Stimulated activated memory B cell treated with anti-CD40 and anti-IgM and Interleukin-4, amounts not matched to agents 10 μg/mL and 1 μg/mL and 100 μg/mL, for 72 hours (primary cell): Measurements from ENCODE around the gene RPL37A.
"Not testable (repeated sequence)": the region's sequence is repeated elsewhere in the genome, so short reads cannot be mapped to it uniquely, and the experiment has no call there.

ENCODE experiments used
- ATAC-seq: fragments of 150-1000 bp; cut with Tn5 transposase; 2 replicates; pipeline ENCODE4 v1.10.0; 2021
- H3K27ac Mint-ChIP-seq: one replicate; pipeline ENCODE4 v1.8.0; 2022; ENCODE audit warnings: mild to moderate bottlenecking, mixed read lengths
- H3K27me3 Mint-ChIP-seq: one replicate; pipeline ENCODE4 v1.8.0; 2022; ENCODE audit warnings: mixed read lengths
- H3K36me3 Mint-ChIP-seq: one replicate; pipeline ENCODE4 v1.8.0; 2022; ENCODE audit warnings: mixed read lengths
- H3K4me1 Mint-ChIP-seq: one replicate; pipeline ENCODE4 v1.8.0; 2022; ENCODE audit warnings: mixed read lengths
- H3K4me3 Mint-ChIP-seq: one replicate; pipeline ENCODE4 v1.8.0; 2022; ENCODE audit warnings: mild to moderate bottlenecking, moderate library complexity, mixed read lengths
- H3K9me3 Mint-ChIP-seq: one replicate; pipeline ENCODE4 v1.8.0; 2022; ENCODE audit warnings: mixed read lengths

RPL37A gene

DNA sequence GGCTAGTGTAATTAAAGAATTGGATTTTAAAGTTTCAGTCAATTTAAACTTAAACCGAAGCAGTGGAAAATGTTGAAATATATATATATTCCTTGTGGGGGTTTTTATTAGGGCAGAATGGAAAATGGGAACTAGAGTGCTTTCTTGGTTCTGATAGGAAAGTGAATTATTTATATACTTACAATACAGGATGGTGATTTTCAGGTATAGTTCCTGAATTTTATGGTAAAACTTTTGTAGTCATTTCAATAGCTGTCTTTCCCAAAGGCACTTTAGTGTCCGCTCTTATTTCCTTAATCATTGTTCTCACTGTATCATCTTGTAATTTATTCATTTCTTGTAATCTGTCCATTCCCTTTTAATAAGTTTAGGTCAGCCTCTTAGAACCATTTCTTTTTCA is 1.9 kb downstream of the RPL37A start:
- Mint-ChIP-seq H3K4me1 (peaks cover 64% of the 10 kb centered on the region), H3K27ac (peak overlapping the region; percentile 97), H3K36me3 (peaks cover 67% of the 10 kb centered on the region), H3K4me3 (peak overlapping the region; percentile 90), H3K27me3 (no peaks in the 10 kb centered on the region), H3K9me3 (no peaks in the 10 kb centered on the region)
- no peak for ATAC-seq

DNA sequence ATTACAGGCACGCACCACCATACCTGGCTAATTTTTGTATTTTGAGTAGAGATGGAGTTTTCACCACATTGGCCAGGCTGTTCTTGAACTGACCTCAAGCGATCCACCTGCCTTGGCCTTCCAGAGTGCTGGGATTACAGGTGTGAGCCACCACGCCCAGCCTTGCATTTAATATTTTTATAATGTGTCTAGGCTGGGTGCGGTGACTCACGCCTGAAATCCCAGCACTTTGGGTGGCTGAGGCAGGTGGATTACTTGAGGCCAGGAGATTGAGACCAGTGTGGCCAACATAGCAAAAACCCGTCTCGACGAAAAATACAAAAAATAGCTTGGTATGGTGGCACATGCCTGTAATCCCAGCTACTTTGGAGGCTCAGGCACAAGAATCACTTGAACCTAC is 3.2 kb downstream of the RPL37A start:
- ATAC-seq, result no peak
- Mint-ChIP-seq H3K9me3 (no peaks in the 10 kb centered on the region), H3K27me3 (no peaks in the 10 kb centered on the region), H3K36me3 (peaks cover 80% of the 10 kb centered on the region), H3K4me3 (no peak overlapping the region), H3K4me1 (peaks cover 58% of the 10 kb centered on the region), H3K27ac (no peak overlapping the region)

DNA sequence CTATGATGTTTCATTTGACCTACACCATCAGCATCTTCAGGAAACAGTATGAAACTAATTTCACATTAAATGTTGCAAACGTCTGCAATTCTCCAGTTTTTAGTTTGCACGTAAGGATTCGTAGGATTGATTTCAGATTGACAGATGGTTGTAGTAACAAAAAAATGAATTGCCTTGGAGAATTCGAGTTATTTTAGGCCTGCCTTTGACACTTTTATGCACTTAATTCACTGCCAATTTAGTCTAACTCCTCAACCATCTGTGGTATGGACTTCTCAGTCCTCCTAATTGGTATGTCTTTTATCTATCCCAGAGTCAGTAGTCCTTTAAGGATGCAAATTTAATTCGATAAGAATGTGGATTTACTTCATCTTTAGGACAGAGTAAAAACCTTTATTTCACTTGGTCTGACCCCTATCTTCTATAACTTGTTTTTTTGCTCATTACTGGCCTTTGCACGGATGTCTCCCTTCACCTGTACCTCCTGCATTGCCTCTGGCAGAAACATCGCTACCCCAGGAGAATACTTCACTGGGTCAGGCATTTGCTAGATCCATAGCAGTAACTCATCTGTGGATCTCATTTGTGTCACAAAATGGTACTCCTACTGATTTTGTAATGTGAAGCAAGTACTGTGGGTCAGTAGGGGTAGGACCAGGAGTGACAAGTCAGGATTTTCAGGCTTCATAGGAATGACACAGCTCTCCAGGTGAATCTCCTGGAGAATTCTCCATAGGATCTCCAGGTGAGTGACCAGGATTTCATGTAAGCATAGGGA is 3.9 kb downstream of the RPL37A start:
- no peak overlapping the region for H3K27ac Mint-ChIP-seq
- H3K4me1 Mint-ChIP-seq, result peaks cover 55% of the 10 kb centered on the region
- ATAC-seq, result no peak
- H3K36me3 Mint-ChIP-seq, result peaks cover 87% of the 10 kb centered on the region
- no peaks in the 10 kb centered on the region for H3K27me3 Mint-ChIP-seq
- H3K9me3 Mint-ChIP-seq, result no peaks in the 10 kb centered on the region
- H3K4me3 Mint-ChIP-seq, result peak overlapping the region; percentile 33

DNA sequence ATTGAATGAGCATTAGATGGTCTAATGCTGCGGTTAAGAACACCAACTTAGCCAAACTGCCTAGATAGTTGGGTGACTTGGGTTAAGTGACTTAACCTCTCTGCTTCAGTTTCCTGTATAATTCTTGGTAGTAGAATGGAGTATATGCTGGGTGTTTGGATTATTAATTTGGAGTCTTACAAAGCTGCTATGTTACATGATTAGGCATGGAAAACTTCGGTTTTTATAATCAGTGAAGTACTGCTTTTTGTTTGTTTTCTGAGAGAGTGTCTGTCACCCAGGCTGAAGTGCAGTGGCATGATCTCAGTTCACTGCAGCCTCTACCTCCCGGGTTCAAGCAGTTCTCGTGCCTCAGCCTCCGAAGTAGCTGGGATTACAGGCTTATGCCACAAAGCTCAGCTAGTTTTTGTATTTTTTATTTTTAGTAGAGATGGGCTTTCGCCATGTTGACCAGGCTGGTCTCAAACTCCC is 4.5 kb downstream of the RPL37A start:
- Mint-ChIP-seq H3K4me1 (peaks cover 49% of the 10 kb centered on the region), H3K27me3 (no peaks in the 10 kb centered on the region), H3K36me3 (peaks cover 85% of the 10 kb centered on the region), H3K27ac (no peak overlapping the region), H3K9me3 (no peaks in the 10 kb centered on the region), H3K4me3 (no peak overlapping the region)
- no peak for ATAC-seq

DNA sequence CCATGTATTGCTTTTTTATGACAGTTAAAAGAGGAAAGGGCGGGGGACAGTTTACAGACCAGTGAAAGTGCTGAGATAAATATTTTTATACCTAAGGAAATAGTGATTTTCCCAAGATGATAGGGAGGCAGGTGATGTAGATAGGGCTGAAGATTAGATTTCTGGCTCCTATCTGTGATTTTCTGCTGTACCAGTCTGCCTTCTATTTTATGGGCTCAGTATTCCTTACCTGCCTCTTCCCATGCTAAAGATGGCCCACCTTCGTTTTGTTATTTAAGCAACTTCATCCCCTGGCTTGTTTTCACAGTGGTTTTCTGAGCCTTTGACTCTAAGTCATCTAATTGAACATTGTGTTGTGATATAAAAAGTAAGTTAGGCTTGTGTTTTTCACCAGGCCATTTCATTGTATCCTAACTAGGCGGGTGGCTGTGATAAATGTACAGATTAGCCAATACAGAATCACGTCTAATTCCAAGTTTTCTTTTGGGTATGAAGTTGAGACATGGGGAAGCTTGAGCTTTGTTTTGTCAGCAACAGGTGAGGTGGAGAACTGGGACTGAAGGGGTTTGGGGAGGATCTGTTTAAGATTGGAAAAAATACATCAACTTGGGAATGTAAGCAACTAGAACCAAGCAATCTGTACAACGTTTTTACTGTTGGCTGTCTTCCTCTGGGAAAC is 5.2 kb downstream of the RPL37A start:
- no peaks in the 10 kb centered on the region for H3K9me3 Mint-ChIP-seq
- H3K4me3 Mint-ChIP-seq, result no peak overlapping the region
- peaks cover 48% of the 10 kb centered on the region for H3K4me1 Mint-ChIP-seq
- no peak overlapping the region for H3K27ac Mint-ChIP-seq
- ATAC-seq, result no peak
- peaks cover 84% of the 10 kb centered on the region for H3K36me3 Mint-ChIP-seq
- H3K27me3 Mint-ChIP-seq, result no peaks in the 10 kb centered on the region

DNA sequence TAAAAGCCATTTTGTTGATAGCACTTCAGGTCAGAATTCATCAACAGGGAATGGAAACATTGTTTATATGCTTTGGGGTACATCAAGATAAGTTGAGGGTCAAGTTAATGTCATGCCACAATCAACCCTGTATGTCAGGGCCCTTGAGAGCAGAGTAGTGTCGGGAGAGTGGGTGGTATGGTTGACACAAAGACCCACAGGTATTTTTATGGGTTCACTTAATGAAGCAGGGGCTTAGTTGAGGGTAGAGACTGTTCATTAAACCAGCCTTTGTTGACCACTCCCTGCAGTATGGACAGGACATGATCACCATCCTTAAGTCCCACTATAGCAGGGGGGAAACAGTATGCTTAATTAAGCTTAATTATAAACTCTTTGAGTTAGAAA is 5.7 kb downstream of the RPL37A start:
- ATAC-seq, result no peak
- Mint-ChIP-seq H3K27ac (no peak overlapping the region), H3K36me3 (peaks cover 78% of the 10 kb centered on the region), H3K4me1 (peaks cover 43% of the 10 kb centered on the region), H3K9me3 (no peaks in the 10 kb centered on the region), H3K27me3 (no peaks in the 10 kb centered on the region), H3K4me3 (no peak overlapping the region)

DNA sequence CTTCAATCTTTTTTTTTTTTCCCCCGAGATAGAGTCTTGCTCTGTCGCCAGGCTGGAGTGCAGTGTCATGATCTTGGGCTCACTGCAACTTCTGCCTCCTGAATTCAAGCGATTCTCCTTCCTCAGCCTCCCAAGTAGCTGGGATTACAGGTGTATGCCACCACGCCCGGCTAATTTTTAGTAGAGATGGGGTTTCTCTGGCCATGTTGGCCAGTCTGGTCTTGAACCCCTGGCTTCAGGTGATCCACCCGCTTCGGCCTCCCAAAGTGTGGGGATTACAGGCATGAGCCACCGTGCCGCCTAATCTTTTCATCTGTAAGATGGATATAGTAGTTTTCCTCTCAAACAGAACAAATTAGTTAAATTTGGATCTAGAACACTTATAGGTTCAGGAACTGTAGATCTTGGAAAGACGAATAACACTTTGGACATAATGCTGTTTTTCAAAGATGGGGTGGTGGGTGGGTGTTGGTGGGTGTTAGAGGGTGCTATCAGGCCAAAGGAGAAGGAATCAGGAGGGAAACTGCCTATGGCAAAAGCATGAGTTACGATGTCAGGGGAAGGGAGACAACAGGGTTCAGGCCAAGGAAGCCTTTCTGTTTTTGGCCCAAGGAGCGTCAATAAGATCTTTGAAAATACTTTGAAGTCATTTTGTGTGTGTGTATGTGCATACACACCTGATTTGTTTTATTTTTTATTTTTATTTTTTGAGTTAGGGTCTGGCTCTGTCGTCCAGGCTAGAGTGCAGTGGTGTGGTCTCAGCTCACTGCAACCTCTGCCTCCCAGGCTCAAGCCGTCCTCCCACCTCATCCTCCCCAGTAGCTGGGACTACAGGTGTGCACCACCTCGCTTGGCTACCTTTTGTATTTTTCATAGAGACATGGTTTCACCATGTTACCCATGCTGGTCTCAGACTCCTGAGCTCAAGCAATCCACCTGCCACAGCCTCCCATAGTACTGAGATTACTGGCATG is 6.8 kb downstream of the RPL37A start:
- no peak for ATAC-seq
- H3K9me3 Mint-ChIP-seq, result no peaks in the 10 kb centered on the region

DNA sequence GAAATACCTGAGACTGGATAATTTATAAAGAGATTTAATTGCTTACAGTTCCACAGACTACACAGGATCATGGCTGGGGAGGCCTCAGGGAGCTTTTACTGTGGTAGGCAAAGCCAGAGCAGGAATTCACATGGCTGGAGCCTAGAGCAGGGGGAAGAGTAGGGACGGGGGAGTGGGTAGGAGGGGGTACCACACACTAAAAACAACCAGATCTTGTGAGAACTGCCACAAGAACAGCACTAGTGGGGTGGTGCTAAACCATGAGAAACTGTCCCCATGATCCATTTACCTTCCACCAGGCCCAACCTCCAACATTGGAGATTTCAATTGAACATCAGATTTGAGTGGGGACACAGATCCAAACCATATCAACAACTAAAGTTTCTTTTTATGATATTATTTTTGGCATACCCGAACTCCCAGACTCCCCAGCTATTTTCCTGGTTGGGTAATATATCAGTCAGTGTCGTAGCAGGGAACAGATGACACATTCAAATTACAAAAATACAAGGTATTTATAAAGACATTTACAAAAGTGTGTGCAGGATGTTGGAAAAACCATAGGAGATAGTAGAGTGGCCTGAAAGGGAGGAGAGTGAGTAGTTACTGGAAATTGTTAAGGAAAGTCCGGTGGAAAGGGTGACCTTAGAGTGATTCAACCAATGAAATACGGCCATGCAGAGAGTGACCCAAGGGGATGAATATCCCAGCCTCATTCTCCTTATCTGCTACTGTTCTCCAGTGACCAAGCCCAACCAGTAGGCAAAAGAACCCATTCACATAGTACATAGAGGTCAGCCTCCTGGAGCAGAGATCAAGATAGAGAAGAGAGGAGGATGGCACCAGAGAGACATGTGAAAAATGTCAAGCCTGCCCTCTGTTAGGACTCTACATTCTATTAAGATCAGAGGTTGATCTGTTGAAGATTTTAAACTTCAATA is 8.8 kb downstream of the RPL37A start:
- Mint-ChIP-seq H3K9me3 (no peaks in the 10 kb centered on the region), H3K36me3 (peaks cover 51% of the 10 kb centered on the region), H3K27ac (no peak overlapping the region), H3K4me3 (no peak overlapping the region), H3K4me1 (peaks cover 22% of the 10 kb centered on the region), H3K27me3 (no peaks in the 10 kb centered on the region)
- no peak for ATAC-seq

More for the DNA sequence above, 6.8 kb downstream of the RPL37A start:
- H3K27ac Mint-ChIP-seq, result no peak overlapping the region
- H3K36me3 Mint-ChIP-seq, result peaks cover 68% of the 10 kb centered on the region
- H3K4me3 Mint-ChIP-seq, result no peak overlapping the region
- H3K4me1 Mint-ChIP-seq, result peaks cover 32% of the 10 kb centered on the region
- H3K27me3 Mint-ChIP-seq, result no peaks in the 10 kb centered on the region

DNA sequence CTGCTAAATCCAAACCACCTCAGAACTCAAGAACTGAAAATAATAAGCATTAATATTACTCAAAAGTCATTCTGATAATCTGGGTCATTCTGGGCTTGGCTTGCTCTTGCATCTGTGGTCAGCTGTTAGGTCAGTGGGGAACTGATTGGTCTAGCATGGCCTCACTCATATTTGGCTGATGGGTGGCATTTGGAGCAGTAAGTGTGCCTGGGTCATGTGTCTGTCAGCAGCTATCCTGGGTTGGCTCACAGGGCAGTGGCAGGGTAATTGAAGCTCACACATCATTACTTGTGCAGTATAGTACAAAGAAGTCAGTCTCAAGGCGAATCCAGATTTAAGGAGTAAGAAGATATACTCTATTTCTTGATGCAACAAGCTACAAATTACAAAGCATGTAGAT is 9.6 kb downstream of the RPL37A start:
- ATAC-seq, result peak; percentile 43
- Mint-ChIP-seq H3K27me3 (no peaks in the 10 kb centered on the region), H3K4me3 (no peak overlapping the region), H3K9me3 (no peaks in the 10 kb centered on the region), H3K4me1 (peaks cover 15% of the 10 kb centered on the region), H3K27ac (no peak overlapping the region), H3K36me3 (peaks cover 44% of the 10 kb centered on the region)

DNA sequence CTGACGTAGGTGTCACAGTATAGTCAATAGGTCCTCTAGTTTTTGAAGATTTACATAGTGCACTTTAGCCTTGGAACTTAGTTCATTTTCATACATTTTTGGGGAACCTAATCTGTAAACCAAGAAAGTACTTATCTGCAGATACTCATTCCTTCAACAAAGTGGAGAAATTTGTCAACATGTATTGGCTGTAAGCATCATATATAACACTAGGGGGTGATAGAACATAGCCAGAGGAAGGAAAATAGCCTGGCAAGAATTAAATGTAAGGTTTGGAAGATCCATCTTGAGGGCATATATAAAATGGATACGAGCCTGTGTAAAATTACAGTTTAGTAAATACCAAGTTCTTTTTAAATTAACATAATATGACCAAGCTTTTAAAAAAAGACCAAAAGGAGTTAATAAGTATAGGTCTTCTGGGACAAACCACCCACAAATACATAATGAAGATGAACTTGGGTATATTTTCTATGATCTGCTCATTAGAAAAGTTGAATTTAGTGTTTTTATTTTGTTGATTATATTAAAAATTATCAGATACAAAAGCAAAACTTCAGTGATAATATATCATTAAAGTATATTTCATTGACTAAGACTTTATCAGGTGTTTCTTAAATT is 18.2 kb downstream of the RPL37A start:
- Mint-ChIP-seq H3K9me3 (no peaks in the 10 kb centered on the region), H3K27ac (no peak overlapping the region), H3K36me3 (no peaks in the 10 kb centered on the region), H3K27me3 (no peaks in the 10 kb centered on the region), H3K4me3 (no peak overlapping the region), H3K4me1 (no peaks in the 10 kb centered on the region)
- no peak for ATAC-seq

DNA sequence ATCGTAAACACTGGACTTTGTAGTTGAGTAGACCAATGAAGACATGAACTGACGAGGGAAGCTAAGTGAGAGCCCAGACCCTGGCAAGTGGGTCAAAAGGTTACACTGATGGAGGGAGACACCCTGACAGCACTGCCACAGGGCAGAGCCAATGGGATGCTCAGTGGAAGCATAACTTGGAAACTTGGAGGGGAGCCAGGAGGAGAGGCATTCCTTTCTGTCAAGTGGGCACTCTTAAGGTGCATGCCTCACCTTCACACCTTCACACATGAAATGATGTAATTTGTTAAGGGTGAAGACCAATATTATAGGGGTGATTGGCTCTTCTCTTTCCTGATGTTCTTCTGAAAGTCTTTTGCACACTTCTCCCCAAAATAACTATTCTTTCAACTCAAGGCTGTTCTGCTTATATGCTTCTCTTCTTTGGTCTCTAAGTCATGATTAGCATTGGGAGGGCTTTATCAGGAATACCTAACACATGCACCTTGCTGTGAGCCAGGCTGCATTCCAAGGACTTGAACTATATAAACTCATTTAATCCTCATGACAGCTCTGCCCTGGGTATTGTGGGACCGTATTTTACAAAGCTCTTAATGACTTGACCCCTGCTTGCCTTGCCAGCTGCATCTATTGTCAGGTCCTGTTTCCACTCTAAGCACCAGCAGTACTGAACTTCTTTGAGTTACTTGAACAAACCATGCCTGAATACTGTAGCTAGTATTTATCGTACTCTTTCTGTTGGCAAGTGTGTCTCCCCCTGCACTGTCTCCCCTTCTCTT is 19.0 kb downstream of the RPL37A start:
- H3K36me3 Mint-ChIP-seq, result no peaks in the 10 kb centered on the region

DNA sequence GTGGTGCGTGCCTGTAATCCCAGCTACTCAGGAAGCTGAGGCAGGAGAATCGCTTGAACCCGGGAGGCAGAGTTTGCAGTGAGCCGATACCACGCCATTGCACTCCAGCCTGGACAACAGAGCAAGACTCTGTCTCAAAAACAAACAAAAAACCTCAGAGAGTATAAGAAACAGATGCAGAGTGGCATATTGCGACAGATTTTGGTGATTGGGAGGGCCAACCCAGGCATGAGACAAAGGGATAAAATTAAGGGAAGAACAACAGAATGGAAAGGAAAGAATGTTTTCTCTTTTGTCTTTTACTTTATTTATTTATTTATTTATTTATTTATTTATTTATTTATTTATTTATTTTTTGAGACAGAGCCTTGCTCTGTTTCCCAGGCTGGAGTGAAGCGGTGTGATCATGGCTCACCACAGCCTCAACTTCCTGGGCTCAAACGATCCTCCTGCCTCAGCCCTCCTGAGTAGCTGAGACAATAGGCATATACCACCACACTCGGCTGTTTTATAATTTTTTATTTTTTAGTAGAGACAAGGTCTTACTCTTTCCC is 20.0 kb downstream of the RPL37A start:
- H3K27ac Mint-ChIP-seq, H3K27me3 Mint-ChIP-seq, H3K36me3 Mint-ChIP-seq, H3K4me1 Mint-ChIP-seq, H3K9me3 Mint-ChIP-seq, ATAC-seq, H3K4me3 Mint-ChIP-seq: not testable (repeated sequence)

More for the DNA sequence above, 19.0 kb downstream of the RPL37A start:
- ATAC-seq, result no peak
- Mint-ChIP-seq H3K9me3 (no peaks in the 10 kb centered on the region), H3K4me3 (no peak overlapping the region), H3K4me1 (no peaks in the 10 kb centered on the region), H3K27me3 (no peaks in the 10 kb centered on the region), H3K27ac (no peak overlapping the region)

DNA sequence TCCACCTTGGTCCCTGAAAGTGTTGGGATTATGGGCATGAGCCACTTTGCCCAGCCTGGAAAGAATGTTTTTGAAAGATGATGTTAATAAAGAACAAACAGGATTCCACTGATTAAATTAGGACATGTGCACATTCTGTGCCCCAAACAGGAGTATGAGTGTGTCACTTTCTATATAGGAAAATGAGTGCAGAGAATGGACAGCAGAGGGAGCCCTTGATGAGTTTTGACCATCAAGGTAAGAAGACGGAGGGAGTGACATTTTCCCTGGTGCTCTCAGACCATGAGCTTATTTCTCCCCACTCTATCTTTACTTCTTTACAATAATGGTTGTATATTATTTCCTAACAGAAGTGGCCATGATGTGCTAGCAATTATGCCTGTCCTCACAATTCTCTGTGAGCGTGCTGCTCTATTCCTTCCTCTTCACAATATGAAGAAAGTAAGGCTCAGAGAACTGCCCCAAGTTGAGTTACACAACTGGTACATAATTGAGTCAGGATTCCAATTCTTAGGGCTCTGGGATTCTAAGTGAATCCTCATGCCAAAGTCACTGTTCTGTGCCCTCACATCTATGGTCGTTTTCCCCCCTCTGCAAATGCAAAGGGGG is 20.6 kb downstream of the RPL37A start:
- no peaks in the 10 kb centered on the region for H3K27me3 Mint-ChIP-seq
- no peaks in the 10 kb centered on the region for H3K36me3 Mint-ChIP-seq
- H3K9me3 Mint-ChIP-seq, result peaks cover under 1% of the 10 kb centered on the region
- H3K27ac Mint-ChIP-seq, result no peak overlapping the region
- ATAC-seq, result peak; percentile 58
- H3K4me1 Mint-ChIP-seq, result no peaks in the 10 kb centered on the region
- H3K4me3 Mint-ChIP-seq, result no peak overlapping the region
